Smooth muscle cell (in vitro differentiated cells): ENCODE data around the gene BTG3. TPM values are rescaled to one million over a fixed set of nuclear protein-coding genes. Genes with fewer than 3 reads are reported as not detected.
A peak's percentile ranks its signal among the peaks of the same experiment; 100 is the strongest.

Experiments used
- DNase-seq: peaks from one replicate; lab custom pipeline; 2025; ENCODE audit not compliant: unreplicated experiment; lab: John Stamatoyannopoulos, UW
- H2AFZ ChIP-seq: fragments of 200-600 bp; sonication (generic); 2 replicates; pipeline ENCODE4 v1.6.0; 2016; ENCODE audit warnings: antibody characterized with exemption, low read depth, mild to moderate bottlenecking
- H3F3A ChIP-seq: fragments of 200-600 bp; sonication (generic); 2 replicates; pipeline ENCODE4 v1.6.0; 2017; ENCODE audit warnings: antibody characterized with exemption, low read depth
- H3K27ac ChIP-seq: fragments of 200-600 bp; sonication (generic); 2 replicates; pipeline ENCODE4 v1.5.1; 2016; ENCODE audit warnings: low read depth, mild to moderate bottlenecking
- H3K27me3 ChIP-seq: fragments of 200-600 bp; sonication (generic); 2 replicates; pipeline ENCODE4 v1.6.1; 2016; ENCODE audit warnings: low read depth, mild to moderate bottlenecking
- H3K36me3 ChIP-seq: fragments of 200-600 bp; sonication (generic); 2 replicates; pipeline ENCODE4 v1.5.1; 2016; ENCODE audit warnings: low read depth
- H3K4me1 ChIP-seq: fragments of 200-600 bp; sonication (generic); 2 replicates; pipeline ENCODE4 v1.5.1; 2016; ENCODE audit warnings: low read depth
- H3K4me2 ChIP-seq: fragments of 200-600 bp; sonication (generic); 2 replicates; pipeline ENCODE4 v1.6.0; 2016; ENCODE audit warnings: mild to moderate bottlenecking
- H3K4me3 ChIP-seq: fragments of 200-600 bp; sonication (generic); 2 replicates; pipeline ENCODE4 v1.5.1; 2016; ENCODE audit warnings: mild to moderate bottlenecking
- H3K79me2 ChIP-seq: fragments of 200-600 bp; sonication (generic); 2 replicates; pipeline ENCODE4 v1.6.0; 2016; ENCODE audit warnings: low read depth, mild to moderate bottlenecking
- H3K9ac ChIP-seq: fragments of 200-600 bp; sonication (generic); 2 replicates; pipeline ENCODE4 v1.6.0; 2016; ENCODE audit warnings: low read depth
- H3K9me3 ChIP-seq: fragments of 200-600 bp; sonication (generic); replicated peaks from 2 replicates; pipeline ENCODE4 v1.5.1; 2016; ENCODE audit warnings: low read depth
- H4K20me1 ChIP-seq: fragments of 200-600 bp; sonication (generic); 2 replicates; pipeline ENCODE4 v1.6.0; 2016; ENCODE audit warnings: low read depth
- WGBS: methylation state at CpG from one replicate; pipeline ENCODE4 v1.1.7; 2016; ENCODE audit warnings: low lambda C conversion rate; 5-methylcytosine and 5-hydroxymethylcytosine counted together
- polyA plus RNA-seq: library from polyadenylated mRNA; unstranded; fragments of >200 nt; fragmentation: Nextera tagmentation; extraction: Ambion mirVana; gene quantifications from 2 replicates; pipeline ENCODE4 v1.2.1, GENCODE V29; 2016
- total RNA-seq: library from RNA; depleted of rRNA; stranded (reverse); fragments of >200 nt; gene quantifications from 2 replicates; pipeline ENCODE4 v1.2.3, GENCODE V29; 2014
- TF ChIP-seq, protein P1 (sequence below): fragments of 200-600 bp; sonication (generic); IDR thresholded peaks from 2 replicates; pipeline ENCODE4 v1.5.1; 2017; ENCODE audit warnings: borderline replicate concordance, mild to moderate bottlenecking, antibody characterized with exemption; ENCODE audit not compliant: insufficient read depth, poor library complexity, severe bottlenecking

The BTG3 gene
- total and polyA plus RNA-seq, 2 experiments from 2014 or later: 103 to 119 TPM

- no peaks in the 10 kb centered on the region for H3K27me3 ChIP-seq
- H3K4me3 ChIP-seq: no peak overlapping the region
- no peaks in the 10 kb centered on the region for H3K36me3 ChIP-seq
- 96% methylated on average over 2 of the region's 2 CpGs for WGBS
- no peak overlapping the region for H3K9ac ChIP-seq
- no peaks in the 10 kb centered on the region for H3K79me2 ChIP-seq
- no peak overlapping the region for H3K4me2 ChIP-seq
- peak overlapping the region; percentile 77 for H3K27ac ChIP-seq
- H4K20me1 ChIP-seq: no peaks in the 10 kb centered on the region
- DNase-seq: no peak
- peaks cover 6% of the 10 kb centered on the region for H3F3A ChIP-seq
- TF ChIP-seq, protein P1, sequence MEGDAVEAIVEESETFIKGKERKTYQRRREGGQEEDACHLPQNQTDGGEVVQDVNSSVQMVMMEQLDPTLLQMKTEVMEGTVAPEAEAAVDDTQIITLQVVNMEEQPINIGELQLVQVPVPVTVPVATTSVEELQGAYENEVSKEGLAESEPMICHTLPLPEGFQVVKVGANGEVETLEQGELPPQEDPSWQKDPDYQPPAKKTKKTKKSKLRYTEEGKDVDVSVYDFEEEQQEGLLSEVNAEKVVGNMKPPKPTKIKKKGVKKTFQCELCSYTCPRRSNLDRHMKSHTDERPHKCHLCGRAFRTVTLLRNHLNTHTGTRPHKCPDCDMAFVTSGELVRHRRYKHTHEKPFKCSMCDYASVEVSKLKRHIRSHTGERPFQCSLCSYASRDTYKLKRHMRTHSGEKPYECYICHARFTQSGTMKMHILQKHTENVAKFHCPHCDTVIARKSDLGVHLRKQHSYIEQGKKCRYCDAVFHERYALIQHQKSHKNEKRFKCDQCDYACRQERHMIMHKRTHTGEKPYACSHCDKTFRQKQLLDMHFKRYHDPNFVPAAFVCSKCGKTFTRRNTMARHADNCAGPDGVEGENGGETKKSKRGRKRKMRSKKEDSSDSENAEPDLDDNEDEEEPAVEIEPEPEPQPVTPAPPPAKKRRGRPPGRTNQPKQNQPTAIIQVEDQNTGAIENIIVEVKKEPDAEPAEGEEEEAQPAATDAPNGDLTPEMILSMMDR: no peak
- peaks cover 3% of the 10 kb centered on the region for H3K4me1 ChIP-seq
- no peaks in the 10 kb centered on the region for H3K9me3 ChIP-seq
- H2AFZ ChIP-seq: no peak overlapping the region
Observed at GRCh38 chr21:17554120-17554519, 58.6 kb downstream of the BTG3 start.

DNA sequence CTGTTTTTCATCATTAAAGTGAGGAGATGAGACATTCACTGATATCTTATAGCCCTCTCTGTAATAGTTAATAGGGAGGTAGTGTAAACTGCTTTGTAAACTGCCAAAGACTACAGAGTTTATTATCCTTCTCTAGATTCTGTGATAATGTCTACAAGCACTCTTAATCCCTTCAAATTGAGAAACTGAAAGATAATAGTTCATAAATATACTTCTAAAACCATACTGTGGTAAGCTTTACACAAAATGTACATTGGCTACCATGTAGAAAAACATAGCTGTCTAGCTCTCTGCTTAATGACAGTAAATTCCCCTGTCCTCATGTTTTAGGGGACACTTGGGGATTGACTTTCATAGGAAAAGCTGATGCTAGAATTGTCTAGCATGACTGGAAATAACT, 60.3 kb downstream of the BTG3 start:
- H3K4me1 ChIP-seq: peaks cover 3% of the 10 kb centered on the region
- no peak for DNase-seq
- TF ChIP-seq, protein P1: no peak
- no peak overlapping the region for H3K9ac ChIP-seq
- no peaks in the 10 kb centered on the region for H3K36me3 ChIP-seq
- no peaks in the 10 kb centered on the region for H3K27me3 ChIP-seq
- H3K79me2 ChIP-seq: no peaks in the 10 kb centered on the region
- no peaks in the 10 kb centered on the region for H3K9me3 ChIP-seq
- H4K20me1 ChIP-seq: no peaks in the 10 kb centered on the region
- H2AFZ ChIP-seq: no peak overlapping the region
- H3K4me2 ChIP-seq: no peak overlapping the region
- H3F3A ChIP-seq: peaks cover 6% of the 10 kb centered on the region
- H3K27ac ChIP-seq: peak overlapping the region; percentile 4
- H3K4me3 ChIP-seq: no peak overlapping the region

DNA sequence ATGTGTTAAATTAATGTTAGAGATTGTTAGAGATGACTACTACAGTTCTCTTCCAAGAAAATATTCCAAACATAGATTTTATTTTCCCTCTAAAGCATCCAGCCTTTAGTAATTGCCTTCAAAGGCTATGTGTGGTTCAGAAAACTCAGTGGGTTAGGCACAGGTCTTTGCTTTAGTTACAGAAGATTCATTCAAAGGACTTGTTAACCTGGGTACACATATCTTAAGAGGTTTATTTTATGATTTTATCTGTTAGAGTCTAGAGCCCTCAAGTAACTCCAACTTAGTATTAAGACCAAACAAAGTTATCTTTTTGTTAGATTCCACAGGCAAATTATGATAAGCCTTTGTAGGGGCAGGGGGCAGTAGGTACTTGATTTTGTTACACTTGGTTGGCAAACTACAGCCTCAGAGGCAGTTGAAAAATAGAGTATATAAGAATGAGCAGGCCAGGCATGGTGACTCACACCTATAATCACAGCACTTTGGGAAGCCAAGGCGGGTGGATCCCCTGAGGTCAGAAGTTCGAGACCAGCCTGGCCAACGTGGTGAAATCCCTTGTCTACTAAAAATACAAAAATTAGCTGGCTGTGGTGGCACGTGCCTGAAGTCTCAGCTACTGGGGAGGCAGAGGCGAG, 61.9 kb downstream of the BTG3 start:
- peaks cover 6% of the 10 kb centered on the region for H3F3A ChIP-seq
- no peak overlapping the region for H3K27ac ChIP-seq
- no peak overlapping the region for H3K4me2 ChIP-seq
- peaks cover 3% of the 10 kb centered on the region for H3K4me1 ChIP-seq
- DNase-seq: no peak
- 75% methylated on average over 5 of the region's 5 CpGs for WGBS
- no peaks in the 10 kb centered on the region for H3K79me2 ChIP-seq
- no peaks in the 10 kb centered on the region for H3K36me3 ChIP-seq
- no peak overlapping the region for H2AFZ ChIP-seq
- no peak overlapping the region for H3K9ac ChIP-seq
- H3K9me3 ChIP-seq: no peaks in the 10 kb centered on the region
- H3K4me3 ChIP-seq: no peak overlapping the region
- TF ChIP-seq, protein P1: no peak
- no peaks in the 10 kb centered on the region for H3K27me3 ChIP-seq
- no peaks in the 10 kb centered on the region for H4K20me1 ChIP-seq

GRCh38 chr21:17548262-17548661, 64.4 kb downstream of the BTG3 start:
- H3K9ac ChIP-seq: no peak overlapping the region
- no peak for DNase-seq
- no peak overlapping the region for H3K4me3 ChIP-seq
- H3F3A ChIP-seq: peaks cover 6% of the 10 kb centered on the region
- no peaks in the 10 kb centered on the region for H3K9me3 ChIP-seq
- TF ChIP-seq, protein P1: no peak
- no peaks in the 10 kb centered on the region for H3K4me1 ChIP-seq
- H3K36me3 ChIP-seq: no peaks in the 10 kb centered on the region
- WGBS: 60% methylated on average over 7 of the region's 7 CpGs
- no peak overlapping the region for H3K4me2 ChIP-seq
- H2AFZ ChIP-seq: no peak overlapping the region
- H3K79me2 ChIP-seq: no peaks in the 10 kb centered on the region
- no peaks in the 10 kb centered on the region for H4K20me1 ChIP-seq
- H3K27ac ChIP-seq: no peak overlapping the region
- no peaks in the 10 kb centered on the region for H3K27me3 ChIP-seq
